22Rv1 (cell line): Measurements from ENCODE around the gene FAM120A.

Source experiments
- CTCF ChIP-seq: fragments of 450-650 bp; IDR thresholded peaks from 2 replicates; pipeline ENCODE4 v1.5.1; 2017; ENCODE audit warnings: mild to moderate bottlenecking
- ZFX ChIP-seq: fragments of 450-650 bp; IDR thresholded peaks from 2 replicates; pipeline ENCODE4 v1.6.1; 2017; ENCODE audit warnings: antibody characterized with exemption, borderline replicate concordance

GRCh38 chr9:93576258-93577077 lies 125.0 kb downstream of the FAM120A start, which contains the start of gene PHF2:
- TF ChIP-seq CTCF (no peak), ZFX (no peak)
